PFSK-1 (cell line): ENCODE measurements around the gene R3HDM1.

Experiments used
- POLR2AphosphoS5 ChIP-seq: IDR thresholded peaks from 2 replicates; pipeline ENCODE4 v1.6.1; 2012; ENCODE audit warnings: low read depth, mild to moderate bottlenecking, control low read depth, low read length, moderate library complexity
- REST ChIP-seq, 2 experiments: IDR thresholded peaks; 2 replicates each; pipeline versions ENCODE4 v1.6.1 to v1.8.0; 2011 to 2012; ENCODE audit warnings: low read depth in 2 of 2, low read length in 2 of 2, control low read depth in 1 of 2, inconsistent platforms in 1 of 2, mild to moderate bottlenecking in 1 of 2, moderate library complexity in 1 of 2; ENCODE audit not compliant: insufficient read depth in 1 of 2
- SIN3A ChIP-seq: IDR thresholded peaks from 2 replicates; pipeline ENCODE4 v1.6.1; 2012; ENCODE audit warnings: mild to moderate bottlenecking, low read length, moderate library complexity, borderline replicate concordance; ENCODE audit not compliant: insufficient read depth

- TF ChIP-seq REST (IDR thresholded peaks at IDR 0.05; ENCODE audit: insufficient read depth in 1 of 2, low read depth in 2 of 2, low read length in 2 of 2) (no peak), POLR2AphosphoS5 (no peak), SIN3A (no peak)
Observed at GRCh38 chr2:135676031-135676430, 144.7 kb downstream of the R3HDM1 start.
